NCI-H748 (cell line): Measurements from ENCODE around the gene RALGDS.
"Not testable (repeated sequence)": the region's sequence is repeated elsewhere in the genome, so short reads cannot be mapped to it uniquely, and the experiment has no call there.

Experiments used
- DNase-seq: peaks from one replicate; lab custom pipeline; 2025; ENCODE audit not compliant: unreplicated experiment; lab: John Stamatoyannopoulos, UW

RALGDS gene

GRCh38 chr9:133121198-133121914 is at the start of gene RALGDS:
Gene RALGDS, minus strand, starts transcription at chr9:133121240. Its CDS starts 86 bp downstream, at chr9:133121154.
- peak; percentile 87 for DNase-seq

GRCh38 chr9:133170716-133171115 is 49.7 kb upstream of the RALGDS start:
- DNase-seq: no peak

GRCh38 chr9:133169687-133170086 is 48.6 kb upstream of the RALGDS start:
- DNase-seq: not testable (repeated sequence)

- DNase-seq: no peak
These were observed 48.1 kb upstream of the RALGDS start for GRCh38 chr9:133169102-133169501.

- DNase-seq: no peak
These were observed 47.4 kb upstream of the RALGDS start for GRCh38 chr9:133168432-133168831.

GRCh38 chr9:133167769-133168168 is 46.7 kb upstream of the RALGDS start:
- DNase-seq: no peak

- no peak for DNase-seq
These were observed 46.2 kb upstream of the RALGDS start for GRCh38 chr9:133167096-133167730.

GRCh38 chr9:133166392-133166791 is 45.4 kb upstream of the RALGDS start:
- DNase-seq: no peak

- no peak for DNase-seq
These were observed 44.4 kb upstream of the RALGDS start for GRCh38 chr9:133165452-133165730.

- DNase-seq: no peak
These were observed 43.2 kb upstream of the RALGDS start for GRCh38 chr9:133164191-133164590.

- peak; percentile 41 for DNase-seq
These were observed 42.6 kb upstream of the RALGDS start, which contains the start of gene GBGT1 for GRCh38 chr9:133163504-133164172. Gene GBGT1, minus strand, starts transcription at chr9:133163914. Its CDS starts 1,502 bp downstream, at chr9:133162412.

GRCh38 chr9:133162861-133163503 is 41.9 kb upstream of the RALGDS start:
- peak; percentile 23 for DNase-seq

GRCh38 chr9:133161547-133161950 is 40.5 kb upstream of the RALGDS start:
- no peak for DNase-seq

GRCh38 chr9:133160742-133161546 is 39.9 kb upstream of the RALGDS start:
- DNase-seq: peak; percentile 64

- DNase-seq: no peak
These were observed 37.7 kb upstream of the RALGDS start for GRCh38 chr9:133158695-133159094.

GRCh38 chr9:133155156-133155555 is 34.1 kb upstream of the RALGDS start:
- DNase-seq: no peak

- DNase-seq: no peak
These were observed 33.3 kb upstream of the RALGDS start for GRCh38 chr9:133154097-133154989.

GRCh38 chr9:133153227-133154096 is 32.4 kb upstream of the RALGDS start:
- DNase-seq: no peak
